Heart left ventricle (tissue), 16 donors: ENCODE results near the gene ATF7. TPM values are rescaled to one million over a fixed set of nuclear protein-coding genes. Genes with fewer than 3 reads are reported as not detected.

ENCODE experiments used
- ATAC-seq, 4 donors: fragments of 200-7000 bp; cut with Tn5 transposase; one replicate each; pipeline ENCODE4 v1.9.1; 2020 to 2022; ENCODE audit warnings: moderate library complexity in 4 of 4, mild to moderate bottlenecking in 3 of 4, moderate number of reproducible peaks in 1 of 4
- DNase-seq, 5 donors: peaks; one replicate each; pipeline ENCODE4 v3.0.0-alpha.2; 2020
- H3K27ac ChIP-seq, 12 donors: fragments of 200-600 bp; sonication (generic) in 4 of 12; one replicate each; pipeline versions ENCODE4 v1.5.0 to v1.8.0; 2016 to 2022; ENCODE audit warnings: mild to moderate bottlenecking in 2 of 12
- H3K27me3 ChIP-seq, 9 donors: fragments of 200-600 bp; sonication (generic) in 2 of 9; one replicate each; pipeline versions ENCODE4 v1.5.1 to v1.8.0; 2016 to 2022; ENCODE audit warnings: mild to moderate bottlenecking in 3 of 9
- H3K36me3 ChIP-seq, 9 donors: fragments of 200-600 bp; sonication (generic) in 2 of 9; one replicate each; pipeline versions ENCODE4 v1.5.0 to v1.8.0; 2018 to 2022; ENCODE audit warnings: mild to moderate bottlenecking in 2 of 9
- H3K4me1 ChIP-seq, 12 donors: fragments of 200-600 bp; sonication (generic) in 4 of 12; one replicate each; pipeline versions ENCODE4 v1.5.0 to v1.8.0; 2016 to 2022; ENCODE audit warnings: mild to moderate bottlenecking in 3 of 12
- H3K4me3 ChIP-seq, 12 donors: fragments of 200-600 bp; sonication (generic) in 4 of 12; one replicate each; pipeline versions ENCODE4 v1.5.0 to v1.8.0; 2017 to 2022; ENCODE audit warnings: mild to moderate bottlenecking in 9 of 12, moderate library complexity in 4 of 12
- H3K9me3 ChIP-seq, 12 donors: fragments of 200-600 bp; sonication (generic) in 4 of 12; one replicate each; pipeline versions ENCODE4 v1.5.0 to v1.8.0; 2016 to 2022; ENCODE audit warnings: mild to moderate bottlenecking in 1 of 12
- POLR2A ChIP-seq, 2 donors: fragments of 450-650 bp; IDR thresholded peaks; one replicate each; pipeline ENCODE4 v1.6.1; 2017; ENCODE audit warnings: antibody characterized with exemption in 2 of 2, mild to moderate bottlenecking in 2 of 2, moderate library complexity in 2 of 2
- WGBS, 4 donors: extraction: QIAGEN DNeasy Blood & Tissue Kit in 2 of 4; methylation state at CpG; one replicate each; pipeline versions ENCODE4 v1.1.5 to v1.1.7; 2013 to 2018; 5-methylcytosine and 5-hydroxymethylcytosine counted together
- intact Hi-C, 10 donors: fragments of 100-400 bp; cut with DNase I; formaldehyde crosslinking; loops; one replicate each; pipeline versions ENCODE4 v1.11.1 to v1.14.2; 2022
- polyA plus RNA-seq, 2 donors: library from polyadenylated mRNA; stranded (reverse); fragments of 200-250 nt; gene quantifications; one replicate each; pipeline ENCODE4 v1.2.3, GENCODE V29; 2013
- total RNA-seq, 9 donors: library from RNA; depleted of rRNA in 2 of 9; stranded (reverse); fragments of >200 nt in 2 of 9; fragmentation: NEBNext Ultra II Directional in 3 of 9; extraction: Animal tissue kit (Norgen Biotek cat#: 25700) in 3 of 9; gene quantifications; one replicate each; pipeline versions ENCODE4 v1.1.0 to v1.2.4, GENCODE V29; 2016 to 2023
- TF ChIP-seq, protein P1 (sequence below), 12 donors: fragments of 200-600 bp; sonication (generic) in 4 of 12; IDR thresholded peaks; one replicate each; pipeline versions ENCODE4 v1.5.0 to v1.8.0; 2018 to 2022; ENCODE audit warnings: antibody characterized with exemption in 12 of 12, mild to moderate bottlenecking in 5 of 12
- donor health status: ischemic (EF 13 %, LVEDD 7.1; RV severe dilation, severe dysfunction).
- donor health status: healthy with polysubstance abuse.
- donor health status: DM: no; HTN: yes; CAD: no.
- donor health status: DM: no; HTN: no; CAD: no.
- donor health status: ischemic (EF 25% LVEDD 6.9; RV normal size, moderate dysfunction).
- donor health status: ischemic (EF 25% LVEDD 5.7; RV mildly dilated, moderate dysfunction).
- donor health status: healthy.
- donor health status: DM: yes; HTN: yes; CAD: no.
- donor health status: ischemic (EF 35%, LVEDD 5.7; RV mildly dilated, moderate dysfunction).
- donor health status: nonischemic (EF 11% LVEDD 7.7; RV severe dilation, severe dysfunction).
- donor health status: DM: yes; HTN: yes; CAD: no.
- donor health status: PGD.
- donor health status: ischemic (EF 29% LVEDD 5.4; RV normal size, mild dysfunction).
- donor health status: nonischemic (EF 23%, LVEDD 6.1; RV moderate dilation, normal function).

Gene ATF7
- total and polyA plus RNA-seq, 11 donors: 20.0 to 43.2 (median 31.8) TPM

DNA sequence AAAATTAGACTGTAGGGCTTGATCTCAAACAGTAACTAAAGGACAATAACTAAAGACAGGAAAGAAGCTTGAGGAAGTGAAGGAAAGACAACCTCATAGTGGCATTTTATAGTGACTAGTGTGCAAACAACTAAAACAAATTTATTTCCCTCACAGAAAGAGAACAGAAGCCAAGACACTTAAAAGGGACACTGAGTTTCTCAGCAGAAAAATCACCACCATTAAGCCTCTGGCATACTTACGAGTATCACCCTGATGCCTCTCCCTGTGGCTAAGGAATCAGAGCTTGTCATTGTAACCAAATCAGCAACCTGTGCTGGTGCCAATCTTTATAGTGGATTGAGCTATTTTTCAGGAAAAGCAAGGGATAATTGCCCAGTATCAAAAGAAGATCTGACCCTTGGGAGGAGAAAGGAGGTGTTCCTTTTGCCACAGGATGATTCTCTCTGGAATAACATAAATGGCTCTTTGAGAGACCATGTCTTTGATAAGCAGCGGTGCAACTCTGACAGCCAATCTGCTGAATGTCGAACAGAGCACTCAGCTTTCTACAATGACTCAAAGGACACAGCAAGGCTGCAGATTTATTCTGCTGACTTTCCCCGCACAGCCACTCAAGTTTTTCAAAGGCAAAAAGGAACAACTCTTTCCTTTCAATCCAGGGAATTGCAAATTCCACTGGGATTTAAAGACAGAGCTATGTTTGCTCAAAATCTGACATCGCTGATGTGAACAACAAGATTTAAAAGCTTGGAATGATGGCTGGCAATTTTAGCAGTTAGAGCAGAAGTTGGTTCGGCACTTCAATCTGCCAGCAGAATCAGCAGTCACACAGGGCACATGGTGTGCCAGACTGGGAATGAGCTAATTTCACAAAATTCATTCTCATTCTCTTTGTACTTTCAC lies 34.6 kb downstream of the ATF7 start:
- H3K4me1 ChIP-seq: peaks cover 0 to 82% (median 64%) of the 10 kb centered on the region in 12 donors
- intact Hi-C loops: loop anchor here in 1 of 10 donors (5.0 kb wide), 1 partner anchor 49 kb away; no protein-coding TSS in a partner anchor
- H3K27ac ChIP-seq: peak overlapping the region; percentile 53 to 84 (median 68)
- peaks cover 0 to 7% (median 0%) of the 10 kb centered on the region in 9 donors for H3K36me3 ChIP-seq
- no peaks in the 10 kb centered on the region for H3K9me3 ChIP-seq
- no peak for TF ChIP-seq POLR2A (IDR thresholded peaks at IDR 0.05)
- TF ChIP-seq, protein P1, sequence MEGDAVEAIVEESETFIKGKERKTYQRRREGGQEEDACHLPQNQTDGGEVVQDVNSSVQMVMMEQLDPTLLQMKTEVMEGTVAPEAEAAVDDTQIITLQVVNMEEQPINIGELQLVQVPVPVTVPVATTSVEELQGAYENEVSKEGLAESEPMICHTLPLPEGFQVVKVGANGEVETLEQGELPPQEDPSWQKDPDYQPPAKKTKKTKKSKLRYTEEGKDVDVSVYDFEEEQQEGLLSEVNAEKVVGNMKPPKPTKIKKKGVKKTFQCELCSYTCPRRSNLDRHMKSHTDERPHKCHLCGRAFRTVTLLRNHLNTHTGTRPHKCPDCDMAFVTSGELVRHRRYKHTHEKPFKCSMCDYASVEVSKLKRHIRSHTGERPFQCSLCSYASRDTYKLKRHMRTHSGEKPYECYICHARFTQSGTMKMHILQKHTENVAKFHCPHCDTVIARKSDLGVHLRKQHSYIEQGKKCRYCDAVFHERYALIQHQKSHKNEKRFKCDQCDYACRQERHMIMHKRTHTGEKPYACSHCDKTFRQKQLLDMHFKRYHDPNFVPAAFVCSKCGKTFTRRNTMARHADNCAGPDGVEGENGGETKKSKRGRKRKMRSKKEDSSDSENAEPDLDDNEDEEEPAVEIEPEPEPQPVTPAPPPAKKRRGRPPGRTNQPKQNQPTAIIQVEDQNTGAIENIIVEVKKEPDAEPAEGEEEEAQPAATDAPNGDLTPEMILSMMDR (IDR thresholded peaks at IDR 0.05): no peak
- no peaks in the 10 kb centered on the region for H3K27me3 ChIP-seq
- ATAC-seq (peak; percentile 38 to 81 (median 73)), DNase-seq (peak in 1 of 5 donors; percentile 38)
- H3K4me3 ChIP-seq: peak overlapping the region in 9 of 12 donors; percentile 14 to 32 (median 23)
- 10 to 22% (median 15%) methylated on average over 6 of the region's 6 CpGs for WGBS, 4 donors

DNA sequence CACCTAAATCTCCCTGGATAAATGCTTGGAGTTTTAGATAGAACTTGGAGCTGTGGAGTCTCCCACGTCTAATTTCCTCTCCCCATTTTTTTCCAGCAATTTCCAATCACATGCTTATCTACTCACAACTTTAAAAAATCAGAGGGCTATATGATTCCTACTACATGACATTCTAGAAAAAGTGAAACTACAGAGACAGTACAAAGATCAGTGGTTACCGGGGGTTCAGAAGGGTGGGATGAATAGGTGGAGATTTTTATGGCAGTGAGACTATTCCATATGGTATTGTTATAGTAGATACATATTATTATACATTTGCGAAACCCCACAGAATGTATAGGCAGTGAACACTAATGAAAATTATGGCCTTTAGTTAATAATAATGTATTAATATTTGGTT lies 35.5 kb downstream of the ATF7 start:
- 74 to 78% (median 75%) methylated on average over 3 of the region's 3 CpGs for WGBS, 4 donors
- no peak for ATAC-seq
- TF ChIP-seq POLR2A (IDR thresholded peaks at IDR 0.05): no peak
- TF ChIP-seq, protein P1 (IDR thresholded peaks at IDR 0.05): no peak
- DNase-seq: no peak
- H3K27me3 ChIP-seq: no peaks in the 10 kb centered on the region
- peaks cover 0 to 76% (median 60%) of the 10 kb centered on the region in 12 donors for H3K4me1 ChIP-seq
- no peak overlapping the region for H3K4me3 ChIP-seq
- H3K27ac ChIP-seq: peak overlapping the region in 10 of 12 donors; percentile 3 to 84 (median 70)
- H3K9me3 ChIP-seq: no peaks in the 10 kb centered on the region
- intact Hi-C loops: loop anchor here in 1 of 10 donors (5.0 kb wide), 1 partner anchor 48 kb away; no protein-coding TSS in a partner anchor
- peaks cover 0 to 7% (median 0%) of the 10 kb centered on the region in 9 donors for H3K36me3 ChIP-seq

DNA sequence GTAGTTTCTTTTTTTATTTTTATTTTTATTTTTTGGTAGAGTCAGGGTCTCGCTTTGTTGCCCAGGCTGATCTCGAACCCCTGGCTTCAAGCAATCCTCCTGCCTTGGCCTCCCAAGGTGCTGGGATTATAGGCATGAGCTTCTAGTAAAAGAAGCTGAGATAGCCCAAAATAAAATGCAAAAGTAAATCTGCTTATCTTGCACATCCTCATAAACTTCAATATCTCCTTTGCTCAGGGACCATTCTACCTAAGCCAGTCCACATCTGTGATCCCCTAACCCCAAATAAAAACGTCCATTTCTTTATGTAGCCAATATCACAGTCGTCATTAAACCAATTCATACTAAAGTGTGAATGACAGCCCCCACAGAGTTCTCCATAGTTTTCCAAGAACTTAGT lies 36.3 kb downstream of the ATF7 start:
- Histone ChIP-seq H3K9me3 (no peaks in the 10 kb centered on the region), H3K4me3 (no peak overlapping the region), H3K36me3 (peaks cover 0 to 7% (median 0%) of the 10 kb centered on the region in 9 donors), H3K27me3 (no peaks in the 10 kb centered on the region), H3K4me1 (peaks cover 0 to 76% (median 58%) of the 10 kb centered on the region in 12 donors), H3K27ac (peak overlapping the region in 1 of 12 donors; percentile 11)
- TF ChIP-seq POLR2A (IDR thresholded peaks at IDR 0.05): no peak
- TF ChIP-seq, protein P1 (IDR thresholded peaks at IDR 0.05): no peak
- WGBS, 4 donors: 92 to 97% (median 94%) methylated on average over 4 of the region's 4 CpGs
- no peak for DNase-seq
- intact Hi-C loops: loop anchor here in 1 of 10 donors (5.0 kb wide), 1 partner anchor 48 kb away; no protein-coding TSS in a partner anchor
- ATAC-seq: no peak

DNA sequence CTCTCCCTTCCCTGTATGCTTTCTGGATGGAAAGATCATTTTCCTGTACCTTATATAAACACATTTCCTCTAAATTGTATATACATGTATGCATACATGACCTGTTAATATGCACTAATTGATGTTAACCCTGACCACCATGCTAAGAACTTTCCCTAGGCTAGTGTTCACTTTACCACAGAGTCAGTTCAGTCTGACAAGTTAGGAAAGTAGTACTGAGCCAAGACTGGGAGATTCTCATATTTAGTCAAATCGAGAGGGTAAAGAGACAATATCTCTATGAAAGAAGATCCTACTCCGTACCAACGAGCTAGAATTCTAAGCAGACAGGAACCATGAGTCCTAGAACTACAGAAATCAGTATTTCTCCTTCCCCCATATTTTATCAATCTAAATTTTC lies 36.8 kb downstream of the ATF7 start:
- Histone ChIP-seq H3K4me3 (no peak overlapping the region), H3K27me3 (no peaks in the 10 kb centered on the region), H3K4me1 (peaks cover 0 to 78% (median 54%) of the 10 kb centered on the region in 12 donors), H3K36me3 (peaks cover 0 to 8% (median 0%) of the 10 kb centered on the region in 9 donors), H3K27ac (peak overlapping the region in 1 of 12 donors; percentile 11), H3K9me3 (no peaks in the 10 kb centered on the region)
- TF ChIP-seq, protein P1 (IDR thresholded peaks at IDR 0.05): no peak
- TF ChIP-seq POLR2A (IDR thresholded peaks at IDR 0.05): no peak
- ATAC-seq (no peak), DNase-seq (no peak)
- WGBS, 4 donors: 86 to 96% (median 92%) methylated on average over 3 of the region's 3 CpGs
- intact Hi-C loops: no loop called here
